GM19193 (cell line): ENCODE data around the gene CAV3.

ENCODE experiments used
- POLR2A ChIP-seq: IDR thresholded peaks from 4 replicates; pipeline ENCODE4 v1.6.1; 2011; ENCODE audit not compliant: insufficient read depth, insufficient read length; ENCODE audit errors: extremely low read depth

The CAV3 gene

GRCh38 chr3:8733332-8734094 is at the start of gene CAV3:
Gene CAV3 (plus strand): TSS chr3:8733802. CDS start chr3:8733877, 75 bp downstream.
- TF ChIP-seq POLR2A: no peak

- no peak for TF ChIP-seq POLR2A
These were observed 31.0 kb upstream of the CAV3 start for GRCh38 chr3:8702560-8702959.

DNA sequence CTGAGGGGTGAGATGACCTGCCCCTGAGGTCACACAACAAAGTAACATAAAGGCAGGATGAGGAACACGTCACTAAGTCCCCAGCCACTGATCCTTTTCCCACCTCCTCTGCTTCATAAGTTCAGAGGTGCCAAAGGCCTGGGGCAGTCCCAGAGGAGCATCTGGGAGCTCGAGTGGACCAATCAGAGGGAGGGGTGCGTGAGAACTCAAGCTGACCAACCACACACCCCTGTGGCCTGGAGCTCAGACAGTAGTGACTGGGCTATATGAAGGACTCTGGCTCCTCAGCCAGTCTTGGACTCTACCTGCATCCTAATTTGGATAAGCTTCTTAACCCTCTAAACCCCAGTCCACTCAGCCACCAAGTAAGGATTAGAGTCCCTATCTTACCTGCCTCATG is 28.0 kb upstream of the CAV3 start:
- TF ChIP-seq POLR2A: no peak

- no peak for TF ChIP-seq POLR2A
These were observed 24.3 kb upstream of the CAV3 start for GRCh38 chr3:8709287-8709686.

GRCh38 chr3:8709801-8710507 is 23.6 kb upstream of the CAV3 start:
- TF ChIP-seq POLR2A: no peak

DNA sequence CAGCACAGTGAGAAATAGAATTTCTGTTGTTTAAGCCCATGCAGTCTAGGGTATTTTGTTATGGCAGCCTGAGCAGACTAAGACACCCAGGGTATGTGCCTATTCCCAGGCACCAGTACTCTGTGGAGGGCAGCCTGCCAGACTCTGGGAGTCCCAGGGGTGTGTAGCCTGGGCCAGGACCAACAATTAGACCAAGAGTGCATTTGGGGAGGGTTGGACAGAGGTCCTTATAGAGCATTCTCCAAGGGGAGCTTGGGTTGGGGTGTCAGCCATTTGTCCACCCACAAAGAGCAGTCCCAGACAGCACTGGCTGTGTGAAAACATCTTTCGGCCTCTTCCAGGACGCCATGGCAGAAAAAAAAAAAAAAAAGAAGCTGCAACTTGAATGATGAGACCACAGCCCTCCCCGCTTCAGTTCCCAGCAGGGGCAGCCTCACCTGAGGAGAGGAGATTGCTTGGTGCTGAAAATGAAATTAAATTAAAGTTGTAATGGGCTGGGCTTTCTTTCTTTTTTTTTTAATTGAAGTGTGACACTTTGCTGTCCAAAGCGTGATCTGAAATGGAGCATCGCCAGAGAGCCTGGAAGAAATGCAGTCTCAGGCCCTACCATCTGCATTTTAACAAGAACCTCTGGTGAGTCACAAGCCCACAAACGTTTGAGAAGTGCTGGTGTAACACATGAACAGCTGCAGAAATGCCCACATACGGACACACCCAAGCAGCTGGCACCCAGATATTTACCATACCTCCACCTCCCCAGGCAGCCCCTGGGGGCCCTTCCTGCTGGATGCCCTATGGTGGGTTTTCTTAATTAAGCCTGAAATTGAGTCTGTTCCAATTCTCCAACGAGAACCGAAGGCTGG is 21.3 kb upstream of the CAV3 start:
- no peak for TF ChIP-seq POLR2A

DNA sequence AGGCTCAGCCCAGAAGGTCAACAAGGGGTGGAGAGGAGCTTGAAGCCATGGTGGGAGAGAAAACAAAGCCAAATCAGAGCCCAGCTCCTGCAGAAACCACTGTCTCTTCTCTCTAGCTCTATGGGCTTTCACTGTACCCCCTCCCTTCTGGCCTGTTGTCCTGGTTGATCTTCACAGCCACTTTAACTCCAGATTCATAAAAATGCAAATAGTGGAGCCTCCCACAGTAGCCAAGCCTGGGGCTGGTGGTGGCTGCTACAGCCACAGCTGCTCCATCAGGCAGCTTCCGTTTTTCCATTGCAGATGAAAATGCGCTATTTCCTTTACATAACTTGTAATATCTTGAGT is 20.7 kb upstream of the CAV3 start:
- no peak for TF ChIP-seq POLR2A

DNA sequence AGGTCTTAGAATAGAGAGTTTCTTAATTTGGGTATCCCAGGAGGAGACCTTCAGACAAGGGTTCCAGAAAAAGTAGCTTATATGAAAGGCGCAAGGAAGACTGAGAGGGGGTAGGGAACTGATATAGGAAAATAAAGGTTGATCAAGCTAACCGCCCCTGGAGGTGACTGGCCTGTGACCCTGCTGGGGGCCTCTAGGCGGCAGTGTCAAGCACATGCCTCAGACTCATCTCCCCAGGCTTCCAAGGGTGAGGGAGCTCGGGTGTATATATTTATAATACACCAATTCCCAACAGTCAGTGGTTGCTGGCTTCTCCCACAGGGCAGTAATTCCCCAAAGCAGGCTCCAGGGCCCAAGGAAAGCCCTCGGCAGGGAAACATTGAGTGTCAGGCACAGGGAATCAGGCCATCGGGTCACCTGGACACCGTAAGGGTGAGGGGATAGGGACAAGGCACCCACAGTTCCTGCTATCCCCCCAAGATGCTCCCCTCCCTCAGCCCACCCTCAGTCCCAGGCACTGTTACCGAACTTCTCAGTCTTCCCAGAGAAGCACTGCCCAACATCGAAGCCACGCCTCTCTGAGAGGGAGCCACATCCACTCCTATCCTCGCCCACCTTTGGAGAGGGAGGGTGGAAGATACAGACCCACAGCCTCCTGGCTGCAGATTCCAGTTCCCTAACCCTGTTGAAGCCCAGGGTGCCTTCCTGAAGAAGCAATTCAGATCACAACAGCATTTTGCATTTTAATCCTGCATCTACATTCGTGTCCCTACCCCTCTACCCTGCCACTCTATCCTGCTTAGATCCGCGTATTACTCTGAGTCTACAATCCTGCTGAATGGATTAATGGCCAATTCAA is 19.5 kb upstream of the CAV3 start:
- no peak for TF ChIP-seq POLR2A

GRCh38 chr3:8722808-8723207 is 10.8 kb upstream of the CAV3 start:
- no peak for TF ChIP-seq POLR2A

DNA sequence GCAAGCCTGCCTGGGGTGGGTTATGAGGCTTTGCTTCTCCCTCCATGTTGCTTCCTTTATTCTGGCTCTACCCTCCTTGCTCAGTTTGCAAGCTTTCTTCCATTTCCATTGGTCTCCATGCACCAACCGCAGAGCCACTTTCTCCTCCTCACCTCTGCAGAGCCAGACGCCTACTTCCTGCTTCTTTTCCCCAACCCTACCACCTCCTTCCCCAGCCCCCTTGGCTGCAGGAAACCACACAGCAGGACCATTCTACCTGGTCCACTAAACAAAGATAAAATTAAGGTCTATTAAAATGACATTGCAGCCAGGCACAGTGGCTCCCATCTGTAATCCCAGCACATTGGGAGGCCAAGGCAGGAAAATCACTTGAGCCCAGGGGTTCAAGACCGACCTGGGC is 10.0 kb upstream of the CAV3 start:
- no peak for TF ChIP-seq POLR2A

GRCh38 chr3:8724108-8724752 is 9.4 kb upstream of the CAV3 start:
- no peak for TF ChIP-seq POLR2A

- TF ChIP-seq POLR2A: no peak
These were observed 5.7 kb upstream of the CAV3 start for GRCh38 chr3:8727605-8728512.

DNA sequence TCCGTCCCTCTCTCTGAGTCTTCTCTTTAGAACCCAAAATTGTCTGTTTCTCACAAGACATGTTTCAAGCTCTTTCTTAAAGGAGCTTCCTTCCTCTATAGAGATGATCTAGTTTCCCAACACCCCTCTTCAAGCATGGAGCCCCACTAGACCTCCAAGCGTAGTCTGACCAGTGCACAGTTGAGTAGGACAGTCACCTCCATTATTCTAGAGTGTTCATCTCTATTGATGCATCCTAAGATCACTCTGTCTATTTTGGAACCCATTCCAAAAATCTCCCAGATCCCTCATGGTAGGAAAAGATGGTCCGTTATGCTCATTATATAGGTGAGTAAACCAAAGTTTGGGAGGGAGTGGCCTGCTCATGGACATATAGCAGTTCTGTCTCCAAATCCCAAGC is 4.1 kb upstream of the CAV3 start:
- TF ChIP-seq POLR2A: no peak

DNA sequence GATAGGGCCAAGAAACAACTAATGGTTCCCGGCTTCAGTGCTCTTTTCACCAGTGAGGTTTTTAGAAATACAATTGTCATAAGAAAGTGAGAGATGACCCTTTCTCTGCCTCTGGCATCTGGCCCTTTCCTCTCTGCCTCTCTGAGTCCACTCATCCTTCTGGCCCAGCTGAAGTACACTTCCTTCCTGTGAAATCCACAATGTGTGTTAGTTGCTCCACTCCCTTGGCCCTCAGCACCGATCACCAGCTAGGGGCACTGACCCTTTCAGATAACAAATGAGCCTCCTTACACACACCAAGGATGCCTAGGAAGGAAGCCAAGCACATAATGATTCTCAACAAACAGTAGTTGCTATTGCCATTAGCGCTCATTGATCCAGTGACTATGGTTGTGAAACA is 2.9 kb upstream of the CAV3 start:
- TF ChIP-seq POLR2A: no peak

DNA sequence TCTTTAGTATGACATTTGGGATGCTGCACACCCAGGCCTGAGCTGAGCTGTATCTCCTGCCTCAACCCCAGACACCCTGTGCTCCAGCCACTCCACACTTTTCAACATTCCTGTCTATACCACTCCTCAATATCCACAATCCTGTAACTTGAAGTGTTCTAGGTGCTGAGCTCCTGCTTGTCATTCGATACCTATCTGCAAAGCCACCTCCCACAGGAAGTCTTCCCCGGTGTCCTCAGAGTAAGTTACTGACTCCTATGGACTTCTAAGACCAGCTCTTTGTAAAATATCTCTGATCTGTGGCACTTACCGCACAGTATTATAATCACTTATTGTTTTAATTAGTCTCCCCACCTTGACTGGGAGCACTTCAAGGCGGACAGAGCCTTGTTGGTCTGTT is 1.2 kb upstream of the CAV3 start:
- TF ChIP-seq POLR2A: no peak
